Endometrial microvascular endothelial cells (primary cell): ENCODE results near the gene RALA. TPM values are rescaled to one million over a fixed set of nuclear protein-coding genes. Genes with fewer than 3 reads are reported as not detected.

Source experiments
- in situ Hi-C: cut with HindIII; loops from 2 replicates; pipeline ENCODE4 v1.10.0; 2017; ENCODE audit warnings: low sequenced_read_pairs, low pct_unique_long_range_greater_than_20kb; ENCODE audit errors: inconsistent ontology term
- total RNA-seq: library from RNA; depleted of rRNA; stranded (reverse); fragments of >200 nt; gene quantifications from one replicate; pipeline ENCODE4 v1.2.3, GENCODE V29; 2015; ENCODE audit errors: inconsistent ontology term

RALA gene
- total RNA-seq, 1 donor from 2014 or later: 51.2 TPM

- in situ Hi-C loops: loop anchor here (25.0 kb wide), 1 partner anchor 104 kb away; no protein-coding TSS in a partner anchor
These were observed 15.1 kb upstream of the RALA start for GRCh38 chr7:39608278-39608677.

- in situ Hi-C loops: loop anchor here (25.0 kb wide), 1 partner anchor 103 kb away; no protein-coding TSS in a partner anchor
These were observed 14.0 kb upstream of the RALA start for GRCh38 chr7:39609113-39609934.

DNA sequence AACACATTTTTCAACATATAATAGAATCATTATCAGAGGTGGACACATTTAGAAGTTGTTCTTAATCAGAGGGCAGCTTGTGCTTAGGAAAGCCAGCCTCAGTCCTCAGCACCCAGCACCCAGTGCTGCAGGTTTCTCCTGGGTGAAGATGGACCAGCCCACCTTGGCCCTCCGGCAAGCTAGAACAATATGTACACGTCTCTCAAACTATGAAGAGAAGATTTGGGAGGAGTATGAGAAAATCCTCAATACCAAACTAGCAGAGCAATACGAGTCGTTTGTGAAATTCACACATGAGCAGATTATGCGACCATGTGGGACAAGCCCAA lies 13.5 kb upstream of the RALA start:
- in situ Hi-C loops: loop anchor here (25.0 kb wide), 1 partner anchor 102 kb away; no protein-coding TSS in a partner anchor

DNA sequence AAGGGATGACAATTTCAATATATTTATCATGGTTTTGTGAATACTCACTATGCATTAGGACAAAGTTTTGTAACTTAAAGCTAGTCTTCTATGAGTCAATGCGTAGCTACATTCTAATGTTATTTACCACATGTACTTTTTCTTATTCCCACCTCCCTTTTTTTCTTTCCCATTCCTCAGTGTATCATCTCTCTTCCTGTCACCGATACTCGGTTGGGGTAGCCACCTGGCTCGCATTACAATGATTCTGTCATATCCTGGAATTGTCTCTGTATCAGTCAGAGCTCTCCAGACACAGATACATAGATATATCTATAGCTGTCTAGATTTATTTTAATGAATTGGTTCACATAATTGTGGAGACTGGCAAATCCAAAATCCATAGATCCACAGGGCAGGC lies 9.8 kb upstream of the RALA start:
- in situ Hi-C loops: loop anchor here (25.0 kb wide), 1 partner anchor 99 kb away; no protein-coding TSS in a partner anchor

- in situ Hi-C loops: loop anchor here (25.0 kb wide), 1 partner anchor 98 kb away; no protein-coding TSS in a partner anchor
These were observed 9.1 kb upstream of the RALA start for GRCh38 chr7:39614299-39614698.

GRCh38 chr7:39615350-39615975 lies 7.9 kb upstream of the RALA start:
- in situ Hi-C loops: loop anchor here (25.0 kb wide), 1 partner anchor 97 kb away; no protein-coding TSS in a partner anchor

GRCh38 chr7:39616138-39616537 lies 7.2 kb upstream of the RALA start:
- in situ Hi-C loops: loop anchor here (25.0 kb wide), 1 partner anchor 96 kb away; no protein-coding TSS in a partner anchor

GRCh38 chr7:39617005-39617404 lies 6.4 kb upstream of the RALA start:
- in situ Hi-C loops: loop anchor here (25.0 kb wide), 1 partner anchor 95 kb away; no protein-coding TSS in a partner anchor

DNA sequence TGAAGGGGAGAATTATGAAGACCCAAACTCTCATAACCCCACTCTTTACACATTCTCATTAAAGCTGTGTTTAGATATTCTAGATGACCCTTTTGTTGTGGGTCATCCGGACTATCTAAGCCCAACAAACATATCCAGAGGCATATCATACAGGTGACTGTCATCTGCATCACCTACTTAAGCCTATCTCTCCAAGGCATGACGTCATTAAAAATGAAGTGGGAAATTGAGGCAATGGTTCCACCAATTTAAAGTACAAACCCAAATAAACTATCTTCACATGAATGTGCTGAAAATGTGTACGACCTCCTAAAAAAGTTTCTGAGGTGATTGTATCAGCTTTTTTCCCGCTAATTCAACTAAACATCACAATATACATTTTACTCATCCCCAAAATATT lies 4.5 kb upstream of the RALA start:
- in situ Hi-C loops: loop anchor here (25.0 kb wide), 1 partner anchor 93 kb away; no protein-coding TSS in a partner anchor

DNA sequence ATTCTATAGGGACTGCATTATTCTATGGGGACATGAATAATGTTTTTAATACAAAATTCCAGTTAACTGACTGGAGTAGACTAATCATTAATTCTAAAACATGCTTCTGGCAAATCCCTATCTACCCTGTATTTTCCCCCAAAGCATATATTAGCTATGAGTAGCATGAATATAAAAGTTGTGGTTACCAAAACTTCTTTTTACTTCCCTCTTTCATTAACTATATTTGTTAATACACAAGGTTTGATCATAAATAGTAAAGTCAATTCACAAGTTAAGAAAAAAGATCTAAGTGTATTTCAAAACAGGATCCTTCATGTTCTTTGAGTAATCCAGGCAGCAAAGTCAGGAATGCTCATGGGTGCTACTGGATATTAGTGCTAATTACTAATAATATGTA lies 2.9 kb upstream of the RALA start:
- in situ Hi-C loops: loop anchor here (25.0 kb wide), 1 partner anchor 92 kb away; no protein-coding TSS in a partner anchor

DNA sequence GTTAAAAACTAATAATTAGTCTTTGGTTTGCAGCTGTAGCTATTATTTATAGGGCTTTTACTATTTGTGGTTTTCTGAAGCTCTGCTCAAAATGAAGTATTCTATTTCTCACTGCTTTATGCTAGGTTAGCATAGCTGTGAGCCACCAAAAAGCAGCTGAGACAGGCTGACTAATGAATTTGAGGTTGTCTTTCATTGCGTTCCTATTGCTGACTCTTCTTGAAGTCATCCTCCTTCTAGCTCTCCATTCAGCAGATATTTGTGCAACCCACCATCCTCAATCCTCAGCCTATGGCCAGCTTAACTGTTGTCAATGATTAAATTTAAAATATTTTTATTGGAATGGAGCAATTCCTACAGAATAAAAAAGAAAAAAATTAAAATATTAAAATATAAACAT lies 2.1 kb upstream of the RALA start:
- in situ Hi-C loops: loop anchor here (25.0 kb wide), 1 partner anchor 91 kb away; no protein-coding TSS in a partner anchor

GRCh38 chr7:39621784-39622411 lies 1.5 kb upstream of the RALA start:
- in situ Hi-C loops: loop anchor here (25.0 kb wide), 1 partner anchor 90 kb away; no protein-coding TSS in a partner anchor

- in situ Hi-C loops: loop anchor here (25.0 kb wide), 1 partner anchor 90 kb away; no protein-coding TSS in a partner anchor
These were observed 763 bp upstream of the RALA start for GRCh38 chr7:39622609-39623008.

DNA sequence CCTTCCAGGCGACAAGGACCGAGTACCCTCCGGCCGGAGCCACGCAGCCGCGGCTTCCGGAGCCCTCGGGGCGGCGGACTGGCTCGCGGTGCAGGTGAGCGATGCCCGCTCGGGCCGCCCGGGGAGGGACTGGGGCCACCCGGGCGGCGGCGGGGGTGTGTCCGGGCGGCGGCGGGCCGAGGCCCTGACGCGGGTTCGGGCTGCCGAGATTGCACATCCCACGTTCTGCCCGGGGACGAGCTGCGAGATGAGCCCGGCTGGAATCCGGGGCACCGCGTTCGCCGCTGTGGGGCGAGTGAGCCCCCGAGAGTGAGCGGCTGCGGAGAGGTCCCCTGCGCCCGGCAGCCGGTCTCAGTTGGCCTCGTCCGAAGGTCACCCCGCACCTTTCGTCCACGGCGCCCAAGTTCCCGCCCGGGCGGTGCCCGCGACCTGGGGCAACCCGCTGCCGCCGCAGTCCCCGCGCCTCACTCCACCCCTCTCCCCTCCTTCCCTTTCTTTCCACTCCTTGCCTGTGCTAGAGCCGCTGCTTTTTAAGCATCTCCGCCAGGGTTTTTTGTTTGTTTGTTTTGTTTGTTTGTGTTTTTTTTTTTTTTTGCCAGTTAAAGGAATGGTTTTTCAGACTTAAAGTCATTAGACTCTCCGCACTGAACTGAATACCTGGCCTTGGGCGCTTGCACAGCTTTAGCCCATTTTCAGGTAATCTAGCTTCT lies 515 bp downstream of the RALA start:
- in situ Hi-C loops: loop anchor here (25.0 kb wide), 1 partner anchor 88 kb away; no protein-coding TSS in a partner anchor

GRCh38 chr7:39624442-39624807 lies 1.1 kb downstream of the RALA start:
- in situ Hi-C loops: loop anchor here (25.0 kb wide), 1 partner anchor 88 kb away; no protein-coding TSS in a partner anchor

- in situ Hi-C loops: loop anchor here (25.0 kb wide), 1 partner anchor 87 kb away; no protein-coding TSS in a partner anchor
These were observed 1.7 kb downstream of the RALA start for GRCh38 chr7:39624935-39625694.

DNA sequence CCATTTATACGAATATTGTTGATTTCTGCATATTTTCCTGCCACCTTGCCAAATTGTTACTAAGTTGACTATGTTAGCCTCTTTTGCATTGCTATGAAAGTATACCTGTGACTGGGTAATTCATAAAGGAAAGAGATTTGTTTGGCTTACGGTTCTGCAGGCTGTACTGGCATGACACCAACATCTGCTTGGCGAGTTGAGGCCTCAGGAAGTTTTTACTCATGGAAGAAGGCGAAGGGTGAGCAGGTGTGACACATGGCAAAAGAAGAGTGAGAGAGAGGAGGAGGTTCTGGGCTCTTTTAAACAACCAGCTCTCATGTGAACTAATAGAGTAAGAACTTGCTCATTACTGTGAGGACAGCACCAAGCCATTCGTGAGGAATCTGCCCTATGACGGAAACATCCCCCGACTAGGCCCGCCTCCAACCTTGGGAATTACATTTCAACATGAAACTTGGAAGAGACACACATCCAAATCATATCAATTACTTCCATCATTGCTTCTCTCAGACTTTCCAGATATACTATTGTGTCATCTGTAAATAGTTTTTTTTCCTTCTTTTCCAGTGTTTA lies 8.4 kb downstream of the RALA start:
- in situ Hi-C loops: no loop called here
